Common myeloid progenitor, CD34-positive (primary cell): ENCODE data around the gene AFF3.
"Not testable (repeated sequence)": the region's sequence is repeated elsewhere in the genome, so short reads cannot be mapped to it uniquely, and the experiment has no call there.

Experiments
- CTCF ChIA-PET: fragments of 350-600 bp; sonication (Branson Sonifier 250); formaldehyde crosslinking; loops from one replicate; lab custom pipeline; 2021; ENCODE audit warnings: antibody characterized with exemption; lab: Charles Lee
- POLR2A ChIA-PET: fragments of 350-600 bp; sonication (Branson Sonifier 250); formaldehyde crosslinking; loops from one replicate; lab custom pipeline; 2021; ENCODE audit warnings: antibody characterized with exemption; lab: Charles Lee
- DNase-seq, 3 donors: peaks; one replicate each; pipeline versions ENCODE4 v3.0.0 to v3.0.0-alpha.2; 2013
- H3K27ac ChIP-seq, 2 experiments: 1 replicate in 1 of 2; 2 replicates in 1 of 2; pipeline ENCODE4 v1.7.0; 2013; ENCODE audit warnings: inconsistent platforms in 2 of 2, low read length in 2 of 2, mild to moderate bottlenecking in 2 of 2, low read depth in 1 of 2, moderate library complexity in 1 of 2; ENCODE audit not compliant: severe bottlenecking in 2 of 2, insufficient read depth in 1 of 2, poor library complexity in 1 of 2
- H3K27me3 ChIP-seq, 5 experiments: replicated peaks in 2 of 5; 1 replicate in 3 of 5; 2 replicates in 2 of 5; pipeline versions ENCODE4 v1.6.1 to v1.7.0; 2013; ENCODE audit warnings: low read length in 4 of 5, mild to moderate bottlenecking in 2 of 5, moderate library complexity in 2 of 5, inconsistent platforms in 1 of 5; ENCODE audit not compliant: insufficient read depth in 5 of 5, control insufficient read depth in 4 of 5
- H3K36me3 ChIP-seq, 4 experiments: 1 replicate in 2 of 4; 2 replicates in 2 of 4; pipeline versions ENCODE4 v1.6.1 to v1.7.0; 2013; ENCODE audit warnings: low read length in 3 of 4, control low read depth in 1 of 4, mild to moderate bottlenecking in 1 of 4; ENCODE audit not compliant: control insufficient read depth in 4 of 4, insufficient read depth in 4 of 4
- H3K4me1 ChIP-seq, 4 experiments: 1 replicate in 3 of 4; 2 replicates in 1 of 4; pipeline versions ENCODE4 v1.6.1 to v1.7.1; 2013; ENCODE audit warnings: low read length in 3 of 4, mild to moderate bottlenecking in 3 of 4, control low read depth in 1 of 4, inconsistent platforms in 1 of 4, moderate library complexity in 1 of 4; ENCODE audit not compliant: control insufficient read depth in 4 of 4, insufficient read depth in 4 of 4; ENCODE audit errors: control extremely low read depth in 1 of 4
- H3K4me3 ChIP-seq, 7 experiments: 1 replicate in 4 of 7; 2 replicates in 3 of 7; pipeline versions ENCODE4 v1.5.1 to v1.7.0; 2013; ENCODE audit warnings: mild to moderate bottlenecking in 7 of 7, low read length in 6 of 7, moderate library complexity in 6 of 7, inconsistent platforms in 2 of 7, low read depth in 2 of 7, control low read depth in 1 of 7; ENCODE audit not compliant: insufficient read depth in 4 of 7, control insufficient read depth in 1 of 7; ENCODE audit errors: extremely low read depth in 1 of 7
- H3K9me3 ChIP-seq, 5 experiments: 1 replicate in 4 of 5; 2 replicates in 1 of 5; pipeline versions ENCODE4 v1.6.1 to v1.7.1; 2013; ENCODE audit warnings: low read length in 4 of 5, mild to moderate bottlenecking in 2 of 5, inconsistent platforms in 1 of 5, low read depth in 1 of 5, moderate library complexity in 1 of 5; ENCODE audit not compliant: control insufficient read depth in 4 of 5, insufficient read depth in 2 of 5; ENCODE audit errors: control extremely low read depth in 1 of 5
- WGBS: methylation state at CpG from one replicate; pipeline ENCODE4 v1.1.5; 2013; ENCODE audit not compliant: insufficient coverage; 5-methylcytosine and 5-hydroxymethylcytosine counted together

AFF3 gene

GRCh38 chr2:100107906-100108647 lies 34.3 kb downstream of the AFF3 start:
- 97% methylated on average over 6 of the region's 6 CpGs for WGBS
- peaks cover 0 to 11% (median 9%) of the 10 kb centered on the region in 4 experiments for H3K4me1 ChIP-seq
- CTCF ChIA-PET: no interaction called here

GRCh38 chr2:100107440-100107839 lies 35.0 kb downstream of the AFF3 start:
- H3K27me3 ChIP-seq: peaks cover 0 to 4% (median 2%) of the 10 kb centered on the region in 5 experiments
- H3K36me3 ChIP-seq: peaks cover 0 to 10% (median 5%) of the 10 kb centered on the region in 4 experiments
- POLR2A ChIA-PET: no interaction called here
- H3K4me3 ChIP-seq: no peak overlapping the region
- CTCF ChIA-PET: no interaction called here
- no peak overlapping the region for H3K27ac ChIP-seq
- no peaks in the 10 kb centered on the region for H3K9me3 ChIP-seq
- no CpG with 5 or more reads among the region's 1 CpG for WGBS
- DNase-seq: no peak
- peaks cover 0 to 11% (median 9%) of the 10 kb centered on the region in 4 experiments for H3K4me1 ChIP-seq

More at GRCh38 chr2:100107906-100108647, 34.3 kb downstream of the AFF3 start:
- DNase-seq: no peak
- Histone ChIP-seq H3K27ac (no peak overlapping the region), H3K27me3 (peaks cover 0 to 4% (median 2%) of the 10 kb centered on the region in 5 experiments), H3K4me3 (no peak overlapping the region), H3K9me3 (no peaks in the 10 kb centered on the region), H3K36me3 (peaks cover 0 to 10% (median 5%) of the 10 kb centered on the region in 4 experiments)
- POLR2A ChIA-PET: no interaction called here

- 100% methylated on average over 4 of the region's 9 CpGs for WGBS
- ChIA-PET CTCF (interaction anchor here (1.2 to 1.5 kb wide), 2 partner anchors 28 to 126 kb away, joined by 3 to 4 read pairs; no protein-coding TSS in a partner anchor), POLR2A (interaction anchor here (0.6 kb wide), 1 partner anchor 41 kb away, joined by 3 read pairs; no protein-coding TSS in a partner anchor)
- Histone ChIP-seq H3K36me3 (peaks cover 0 to 6% (median 4%) of the 10 kb centered on the region in 4 experiments), H3K4me1 (peaks cover 0 to 11% (median 9%) of the 10 kb centered on the region in 4 experiments), H3K4me3 (no peak overlapping the region), H3K27ac (no peak overlapping the region), H3K27me3 (peaks cover 0 to 4% (median 2%) of the 10 kb centered on the region in 5 experiments), H3K9me3 (no peaks in the 10 kb centered on the region)
- no peak for DNase-seq
These were observed 35.9 kb downstream of the AFF3 start for GRCh38 chr2:100106460-100106859.

GRCh38 chr2:100105678-100106054 lies 36.7 kb downstream of the AFF3 start:
- peak overlapping the region in 4 of 7 experiments; percentile 48 to 77 (median 70) for H3K4me3 ChIP-seq

GRCh38 chr2:100104718-100105677 lies 37.4 kb downstream of the AFF3 start:
- POLR2A ChIA-PET: interaction anchor here (0.9 kb wide), 1 partner anchor 42 kb away, joined by 3 read pairs; no protein-coding TSS in a partner anchor
- peak overlapping the region; percentile 43 to 77 (median 66) for H3K4me3 ChIP-seq
- CTCF ChIA-PET: interaction anchor here (1.5 kb wide), 1 partner anchor 29 kb away, joined by 4 read pairs; no protein-coding TSS in a partner anchor
- H3K9me3 ChIP-seq: no peaks in the 10 kb centered on the region
- DNase-seq: peak; percentile 23 to 67 (median 56)
- WGBS: 2% methylated on average over 73 of the region's 119 CpGs
- peaks cover 0 to 8% (median 8%) of the 10 kb centered on the region in 4 experiments for H3K4me1 ChIP-seq
- H3K36me3 ChIP-seq: peaks cover 0 to 6% (median 4%) of the 10 kb centered on the region in 4 experiments
- peaks cover 0 to 4% (median 2%) of the 10 kb centered on the region in 5 experiments for H3K27me3 ChIP-seq
- H3K27ac ChIP-seq: no peak overlapping the region

More at GRCh38 chr2:100105678-100106054, 36.7 kb downstream of the AFF3 start:
- Histone ChIP-seq H3K4me1 (peaks cover 0 to 11% (median 9%) of the 10 kb centered on the region in 4 experiments), H3K27me3 (peaks cover 0 to 4% (median 2%) of the 10 kb centered on the region in 5 experiments), H3K27ac (no peak overlapping the region), H3K9me3 (no peaks in the 10 kb centered on the region), H3K36me3 (peaks cover 0 to 6% (median 4%) of the 10 kb centered on the region in 4 experiments)
- WGBS: 92% methylated on average over 7 of the region's 12 CpGs
- CTCF ChIA-PET: interaction anchor here (1.2 to 1.5 kb wide), 2 partner anchors 29 to 127 kb away, joined by 3 to 4 read pairs; no protein-coding TSS in a partner anchor
- POLR2A ChIA-PET: interaction anchor here (0.9 kb wide), 1 partner anchor 42 kb away, joined by 3 read pairs; no protein-coding TSS in a partner anchor
- DNase-seq: no peak

- H3K27ac ChIP-seq, POLR2A ChIA-PET, CTCF ChIA-PET, H3K27me3 ChIP-seq, H3K9me3 ChIP-seq, H3K4me1 ChIP-seq, H3K36me3 ChIP-seq: not testable (repeated sequence)
- WGBS: no CpG with 5 or more reads among the region's 60 CpGs
- DNase-seq: peak in 2 of 3 donors; percentile 12 to 41
- H3K4me3 ChIP-seq: peak overlapping the region in 2 of 7 experiments; percentile 11 to 54
These were observed 38.1 kb downstream of the AFF3 start for GRCh38 chr2:100104265-100104664.
